Heart left ventricle (tissue), 16 donors: Measurements from ENCODE around the gene APLP2. TPM values are rescaled to one million over a fixed set of nuclear protein-coding genes. Genes with fewer than 3 reads are reported as not detected.
A peak's percentile ranks its signal among the peaks of the same experiment; 100 is the strongest.
"Not testable (repeated sequence)": the region's sequence is repeated elsewhere in the genome, so short reads cannot be mapped to it uniquely, and the experiment has no call there.

Experiments
- ATAC-seq, 4 donors: fragments of 200-7000 bp; cut with Tn5 transposase; one replicate each; pipeline ENCODE4 v1.9.1; 2020 to 2022; ENCODE audit warnings: moderate library complexity in 4 of 4, mild to moderate bottlenecking in 3 of 4, moderate number of reproducible peaks in 1 of 4
- DNase-seq, 5 donors: peaks; one replicate each; pipeline ENCODE4 v3.0.0-alpha.2; 2020
- H3K27ac ChIP-seq, 12 donors: fragments of 200-600 bp; sonication (generic) in 4 of 12; one replicate each; pipeline versions ENCODE4 v1.5.0 to v1.8.0; 2016 to 2022; ENCODE audit warnings: mild to moderate bottlenecking in 2 of 12
- H3K27me3 ChIP-seq, 9 donors: fragments of 200-600 bp; sonication (generic) in 2 of 9; one replicate each; pipeline versions ENCODE4 v1.5.1 to v1.8.0; 2016 to 2022; ENCODE audit warnings: mild to moderate bottlenecking in 3 of 9
- H3K36me3 ChIP-seq, 9 donors: fragments of 200-600 bp; sonication (generic) in 2 of 9; one replicate each; pipeline versions ENCODE4 v1.5.0 to v1.8.0; 2018 to 2022; ENCODE audit warnings: mild to moderate bottlenecking in 2 of 9
- H3K4me1 ChIP-seq, 12 donors: fragments of 200-600 bp; sonication (generic) in 4 of 12; one replicate each; pipeline versions ENCODE4 v1.5.0 to v1.8.0; 2016 to 2022; ENCODE audit warnings: mild to moderate bottlenecking in 3 of 12
- H3K4me3 ChIP-seq, 12 donors: fragments of 200-600 bp; sonication (generic) in 4 of 12; one replicate each; pipeline versions ENCODE4 v1.5.0 to v1.8.0; 2017 to 2022; ENCODE audit warnings: mild to moderate bottlenecking in 9 of 12, moderate library complexity in 4 of 12
- H3K9me3 ChIP-seq, 12 donors: fragments of 200-600 bp; sonication (generic) in 4 of 12; one replicate each; pipeline versions ENCODE4 v1.5.0 to v1.8.0; 2016 to 2022; ENCODE audit warnings: mild to moderate bottlenecking in 1 of 12
- POLR2A ChIP-seq, 2 donors: fragments of 450-650 bp; IDR thresholded peaks; one replicate each; pipeline ENCODE4 v1.6.1; 2017; ENCODE audit warnings: antibody characterized with exemption in 2 of 2, mild to moderate bottlenecking in 2 of 2, moderate library complexity in 2 of 2
- WGBS, 4 donors: extraction: QIAGEN DNeasy Blood & Tissue Kit in 2 of 4; methylation state at CpG; one replicate each; pipeline versions ENCODE4 v1.1.5 to v1.1.7; 2013 to 2018; 5-methylcytosine and 5-hydroxymethylcytosine counted together
- intact Hi-C, 10 donors: fragments of 100-400 bp; cut with DNase I; formaldehyde crosslinking; loops; one replicate each; pipeline versions ENCODE4 v1.11.1 to v1.14.2; 2022
- long read RNA-seq, 3 donors: library from polyadenylated mRNA; unstranded; transcript quantifications; one replicate each; pipeline ENCODE4 v2.0.0, GENCODE V29; 2020 to 2021
- polyA plus RNA-seq, 2 donors: library from polyadenylated mRNA; stranded (reverse); fragments of 200-250 nt; gene quantifications; one replicate each; pipeline ENCODE4 v1.2.3, GENCODE V29; 2013
- total RNA-seq, 9 donors: library from RNA; depleted of rRNA in 2 of 9; stranded (reverse); fragments of >200 nt in 2 of 9; fragmentation: NEBNext Ultra II Directional in 3 of 9; extraction: Animal tissue kit (Norgen Biotek cat#: 25700) in 3 of 9; gene quantifications; one replicate each; pipeline versions ENCODE4 v1.1.0 to v1.2.4, GENCODE V29; 2016 to 2023
- TF ChIP-seq, protein P1 (sequence below), 12 donors: fragments of 200-600 bp; sonication (generic) in 4 of 12; IDR thresholded peaks; one replicate each; pipeline versions ENCODE4 v1.5.0 to v1.8.0; 2018 to 2022; ENCODE audit warnings: antibody characterized with exemption in 12 of 12, mild to moderate bottlenecking in 5 of 12
- donor health status: ischemic (EF 13 %, LVEDD 7.1; RV severe dilation, severe dysfunction).
- donor health status: healthy with polysubstance abuse.
- donor health status: DM: no; HTN: yes; CAD: no.
- donor health status: DM: no; HTN: no; CAD: no.
- donor health status: ischemic (EF 25% LVEDD 6.9; RV normal size, moderate dysfunction).
- donor health status: ischemic (EF 25% LVEDD 5.7; RV mildly dilated, moderate dysfunction).
- donor health status: healthy.
- donor health status: DM: yes; HTN: yes; CAD: no.
- donor health status: ischemic (EF 35%, LVEDD 5.7; RV mildly dilated, moderate dysfunction).
- donor health status: nonischemic (EF 11% LVEDD 7.7; RV severe dilation, severe dysfunction).
- donor health status: DM: yes; HTN: yes; CAD: no.
- donor health status: PGD.
- donor health status: ischemic (EF 29% LVEDD 5.4; RV normal size, mild dysfunction).
- donor health status: nonischemic (EF 23%, LVEDD 6.1; RV moderate dilation, normal function).

Gene APLP2
- total RNA-seq (100 to 1,000 TPM; 215 to 423 (median 334) TPM), polyA plus RNA-seq (100 to 1,000 TPM; 121 to 222 TPM)
- long read RNA-seq, donor 1, transcript APLP2-203 (17 exons, 3,270 nt), result major isoform, 155 of 349 reads
- long read RNA-seq, donor 1, transcript APLP2-201 (18 exons, 3,727 nt), result minor isoform, 8 of 349 reads
- long read RNA-seq, donor 1, transcript APLP2-210 (16 exons, 2,530 nt), result minor isoform, 72 of 349 reads
- long read RNA-seq, donor 1, partial matches to known transcripts, result 97 of 349 reads
- long read RNA-seq, donor 1, other reads (novel, unspliced or antisense), result 13 of 349 reads
- long read RNA-seq, donor 2, transcript APLP2-210 (16 exons, 2,530 nt), result minor isoform, 75 of 478 reads
- long read RNA-seq, donor 2, transcript APLP2-203 (17 exons, 3,270 nt), result major isoform, 239 of 478 reads
- long read RNA-seq, donor 2, transcript APLP2-201 (18 exons, 3,727 nt), result minor isoform, 8 of 478 reads
- long read RNA-seq, donor 2, partial matches to known transcripts, result 127 of 478 reads
- long read RNA-seq, donor 2, other reads (novel, unspliced or antisense), result 25 of 478 reads
- long read RNA-seq, donor 3, transcript APLP2-210 (16 exons, 2,530 nt), result minor isoform, 55 of 219 reads
- long read RNA-seq, donor 3, transcript APLP2-203 (17 exons, 3,270 nt), result major isoform, 100 of 219 reads
- long read RNA-seq, donor 3, partial matches to known transcripts, result 41 of 219 reads
- long read RNA-seq, donor 3, other reads (novel, unspliced or antisense), result 17 of 219 reads

DNA sequence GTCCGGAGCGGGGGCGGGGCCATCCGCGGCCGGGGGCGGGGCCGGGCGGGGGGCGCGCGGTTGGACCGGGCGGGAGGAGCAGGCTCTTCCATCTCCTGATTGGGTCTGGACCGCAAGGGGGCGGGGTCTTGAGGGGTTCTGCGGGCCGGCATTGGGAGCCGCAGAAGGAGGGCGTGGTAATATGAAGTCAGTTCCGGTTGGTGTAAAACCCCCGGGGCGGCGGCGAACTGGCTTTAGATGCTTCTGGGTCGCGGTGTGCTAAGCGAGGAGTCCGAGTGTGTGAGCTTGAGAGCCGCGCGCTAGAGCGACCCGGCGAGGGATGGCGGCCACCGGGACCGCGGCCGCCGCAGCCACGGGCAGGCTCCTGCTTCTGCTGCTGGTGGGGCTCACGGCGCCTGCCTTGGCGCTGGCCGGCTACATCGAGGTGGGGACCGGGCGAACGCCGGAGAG, at the start of gene APLP2:
Gene APLP2 (plus strand): TSS at position 236 of the 450 bp plus-strand sequence. CDS start 84 bp downstream, at position 320.
- 0 to 1% (median 0%) methylated on average over 19 to 51 of the region's 51 CpGs for WGBS, 4 donors
- Histone ChIP-seq H3K4me3 (peak within 1 kb of the TSS; percentile 59 to 99 (median 82)), H3K4me1 (peaks cover 0 to 30% (median 20%) of the 10 kb centered on the region in 12 donors), H3K27ac (peak within 1 kb of the TSS; percentile 78 to 98 (median 95)), H3K9me3 (no peaks in the 10 kb centered on the region), H3K36me3 (no peaks in the 10 kb centered on the region), H3K27me3 (no peaks in the 10 kb centered on the region)
- intact Hi-C loops, result loop anchor here (1.0 to 10.0 kb wide), 10 partner anchors 53 to 147 kb away; partner anchors contain the start of gene PRDM10 (in 9 of the 10)
- ATAC-seq (peak; percentile 94 to 98 (median 97)), DNase-seq (peak; percentile 99 to 100 (median 100))
- TF ChIP-seq POLR2A (IDR thresholded peaks at IDR 0.05), result peak; percentile 33 to 88
- TF ChIP-seq, protein P1, sequence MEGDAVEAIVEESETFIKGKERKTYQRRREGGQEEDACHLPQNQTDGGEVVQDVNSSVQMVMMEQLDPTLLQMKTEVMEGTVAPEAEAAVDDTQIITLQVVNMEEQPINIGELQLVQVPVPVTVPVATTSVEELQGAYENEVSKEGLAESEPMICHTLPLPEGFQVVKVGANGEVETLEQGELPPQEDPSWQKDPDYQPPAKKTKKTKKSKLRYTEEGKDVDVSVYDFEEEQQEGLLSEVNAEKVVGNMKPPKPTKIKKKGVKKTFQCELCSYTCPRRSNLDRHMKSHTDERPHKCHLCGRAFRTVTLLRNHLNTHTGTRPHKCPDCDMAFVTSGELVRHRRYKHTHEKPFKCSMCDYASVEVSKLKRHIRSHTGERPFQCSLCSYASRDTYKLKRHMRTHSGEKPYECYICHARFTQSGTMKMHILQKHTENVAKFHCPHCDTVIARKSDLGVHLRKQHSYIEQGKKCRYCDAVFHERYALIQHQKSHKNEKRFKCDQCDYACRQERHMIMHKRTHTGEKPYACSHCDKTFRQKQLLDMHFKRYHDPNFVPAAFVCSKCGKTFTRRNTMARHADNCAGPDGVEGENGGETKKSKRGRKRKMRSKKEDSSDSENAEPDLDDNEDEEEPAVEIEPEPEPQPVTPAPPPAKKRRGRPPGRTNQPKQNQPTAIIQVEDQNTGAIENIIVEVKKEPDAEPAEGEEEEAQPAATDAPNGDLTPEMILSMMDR (IDR thresholded peaks at IDR 0.05), result no peak

DNA sequence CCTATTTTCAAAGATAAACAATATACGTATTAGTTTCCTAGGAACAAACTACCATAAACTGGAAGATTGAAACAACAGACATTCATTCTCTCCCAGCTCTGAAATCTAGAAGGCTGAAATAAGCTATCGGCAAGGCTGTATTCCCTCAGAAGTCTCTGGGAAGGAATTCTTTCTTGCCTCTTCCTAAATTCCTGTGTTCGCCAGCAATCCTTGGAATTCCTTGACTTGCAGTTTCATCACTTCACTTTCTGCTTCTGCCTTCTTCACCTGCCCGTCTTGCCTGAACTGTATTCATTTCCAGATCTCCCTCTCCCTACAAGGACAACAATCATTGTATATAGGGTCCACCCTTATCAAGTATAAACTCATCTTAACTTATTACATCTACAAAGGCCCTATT, 49.4 kb upstream of the APLP2 start:
- intact Hi-C loops, result no loop called here
- Histone ChIP-seq H3K4me3 (no peak overlapping the region), H3K9me3 (no peaks in the 10 kb centered on the region), H3K36me3 (no peaks in the 10 kb centered on the region), H3K27me3 (no peaks in the 10 kb centered on the region), H3K27ac (no peak overlapping the region), H3K4me1 (no peaks in the 10 kb centered on the region)
- ATAC-seq, result no peak
- no peak for DNase-seq
- TF ChIP-seq, protein P1 (IDR thresholded peaks at IDR 0.05), result no peak
- TF ChIP-seq POLR2A (IDR thresholded peaks at IDR 0.05), result no peak
- WGBS, 4 donors, result 72 to 84% (median 79%) methylated on average over 4 of the region's 4 CpGs

DNA sequence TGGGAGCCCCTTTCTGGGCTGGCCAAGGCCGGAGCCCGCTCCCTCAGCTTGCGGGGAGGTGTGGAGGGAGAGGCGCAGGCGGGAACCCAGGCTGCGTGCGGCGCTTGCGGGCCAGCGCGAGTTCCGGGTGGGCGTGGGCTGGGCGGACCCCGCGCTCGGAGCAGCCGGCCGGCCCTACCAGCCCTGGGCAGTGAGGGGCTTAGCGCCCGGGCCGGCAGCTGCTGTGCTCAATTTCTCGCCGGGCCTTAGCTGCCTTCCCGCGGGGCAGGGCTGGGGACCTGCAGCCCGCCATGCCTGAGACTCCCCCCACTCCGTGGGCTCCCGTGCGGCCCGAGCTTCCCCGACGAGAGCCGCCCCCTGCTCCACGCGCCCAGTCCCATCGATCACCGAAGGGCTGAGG, 48.1 kb upstream of the APLP2 start:
- H3K4me1 ChIP-seq, H3K27ac ChIP-seq, DNase-seq, intact Hi-C loops, ATAC-seq, H3K27me3 ChIP-seq, H3K36me3 ChIP-seq, H3K4me3 ChIP-seq, H3K9me3 ChIP-seq: not testable (repeated sequence)
- WGBS, 4 donors, result 97 to 98% (median 98%) methylated on average over 16 to 38 of the region's 38 CpGs

DNA sequence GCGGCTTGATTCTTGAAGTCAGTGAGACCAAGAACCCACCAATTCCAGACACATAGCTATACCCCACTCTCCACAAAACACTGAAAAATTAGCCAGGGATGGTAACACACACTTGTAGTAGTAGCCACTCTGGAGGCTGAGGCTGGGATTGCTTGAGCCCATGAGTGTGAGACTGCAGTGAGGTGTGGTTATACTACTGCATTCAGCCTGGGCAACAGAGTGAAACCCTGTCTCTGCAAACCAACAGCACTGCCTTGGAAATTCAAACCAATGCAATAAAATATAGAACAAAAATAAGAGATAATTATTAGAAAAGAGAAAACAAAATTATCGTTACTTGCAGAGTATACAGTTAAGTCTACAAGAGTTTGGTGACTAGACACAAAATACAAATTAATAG, 46.9 kb upstream of the APLP2 start:
- no peak for DNase-seq
- WGBS, 4 donors, result 93 to 99% (median 97%) methylated on average over 2 of the region's 2 CpGs

More for the DNA sequence above, 46.9 kb upstream of the APLP2 start:
- TF ChIP-seq, protein P1 (IDR thresholded peaks at IDR 0.05), result no peak
- TF ChIP-seq POLR2A (IDR thresholded peaks at IDR 0.05), result no peak
- Histone ChIP-seq H3K27me3 (no peaks in the 10 kb centered on the region), H3K4me1 (no peaks in the 10 kb centered on the region), H3K36me3 (no peaks in the 10 kb centered on the region), H3K4me3 (no peak overlapping the region), H3K27ac (no peak overlapping the region), H3K9me3 (no peaks in the 10 kb centered on the region)
- intact Hi-C loops, result no loop called here
- no peak for ATAC-seq
